ENCODE data around the gene SLC25A33.
A peak's percentile ranks its signal among the peaks of the same experiment; 100 is the strongest.

Gene SLC25A33

GRCh38 chr1:9494936-9495758 is 44.1 kb upstream of the SLC25A33 start:
- Histone ChIP-seq H3K4me3 (ENCODE audit: insufficient read depth, low read length, poor library complexity, severe bottlenecking) (peak overlapping the region; percentile 15), H3K9me2 (replicated peaks; ENCODE audit: insufficient read depth, low read length) (no peaks in the 10 kb centered on the region), H3K9ac (ENCODE audit: low read length) (peak overlapping the region; percentile 26; the same call in 1 of the 2 replicates), H3K27ac (ENCODE audit: low read depth, low read length) (no peak overlapping the region), H3K36me3 (ENCODE audit: low read length) (no peaks in the 10 kb centered on the region), H3F3A (ENCODE audit: insufficient read depth) (no peaks in the 10 kb centered on the region), H3K27me3 (ENCODE audit: low read length) (no peaks in the 10 kb centered on the region), H4K20me1 (ENCODE audit: low read depth, low read length) (no peaks in the 10 kb centered on the region), H3K9me3 (ENCODE audit: insufficient read depth, low read length) (no peaks in the 10 kb centered on the region), H3K79me2 (ENCODE audit: insufficient read depth, low read length) (no peaks in the 10 kb centered on the region), H3K4me2 (ENCODE audit: low read depth, low read length, poor library complexity, severe bottlenecking) (peak overlapping the region; percentile 45), H2AFZ (ENCODE audit: low read depth, low read length, severe bottlenecking) (peak overlapping the region; percentile 45)
- TF ChIP-seq EZH2phosphoT487 (conservative IDR thresholded peaks at IDR 0.05; ENCODE audit: low read length) = no peak
- peak; percentile 92 for TF ChIP-seq CTCF (IDR thresholded peaks at IDR 0.05; ENCODE audit: insufficient read depth, low read length, poor library complexity, severe bottlenecking)

GRCh38 chr1:9495854-9496374 is 43.4 kb upstream of the SLC25A33 start:
- H3K9me3 ChIP-seq (ENCODE audit: insufficient read depth, low read length) = no peaks in the 10 kb centered on the region
- H3K4me3 ChIP-seq (ENCODE audit: insufficient read depth, low read length, poor library complexity, severe bottlenecking) = no peak overlapping the region
- peak overlapping the region; percentile 45 for H3K4me2 ChIP-seq (ENCODE audit: low read depth, low read length, poor library complexity, severe bottlenecking)
- no peak overlapping the region for H3K27ac ChIP-seq (ENCODE audit: low read depth, low read length)
- peak overlapping the region; percentile 26; the same call in 1 of the 2 replicates for H3K9ac ChIP-seq (ENCODE audit: low read length)
- TF ChIP-seq EZH2phosphoT487 (conservative IDR thresholded peaks at IDR 0.05; ENCODE audit: low read length) (no peak), CTCF (IDR thresholded peaks at IDR 0.05; ENCODE audit: insufficient read depth, low read length, poor library complexity, severe bottlenecking) (no peak)
- H3F3A ChIP-seq (ENCODE audit: insufficient read depth) = no peaks in the 10 kb centered on the region
- H3K9me2 ChIP-seq (replicated peaks; ENCODE audit: insufficient read depth, low read length) = no peaks in the 10 kb centered on the region
- H2AFZ ChIP-seq (ENCODE audit: low read depth, low read length, severe bottlenecking) = peak overlapping the region; percentile 45
- H4K20me1 ChIP-seq (ENCODE audit: low read depth, low read length) = no peaks in the 10 kb centered on the region
- H3K27me3 ChIP-seq (ENCODE audit: low read length) = no peaks in the 10 kb centered on the region
- H3K36me3 ChIP-seq (ENCODE audit: low read length) = no peaks in the 10 kb centered on the region
- no peaks in the 10 kb centered on the region for H3K79me2 ChIP-seq (ENCODE audit: insufficient read depth, low read length)

GRCh38 chr1:9500756-9501754 is 38.2 kb upstream of the SLC25A33 start:
- Histone ChIP-seq H3K9ac (ENCODE audit: low read length) (no peak overlapping the region), H3K4me2 (ENCODE audit: low read depth, low read length, poor library complexity, severe bottlenecking) (no peak overlapping the region), H3K36me3 (ENCODE audit: low read length) (no peaks in the 10 kb centered on the region), H2AFZ (ENCODE audit: low read depth, low read length, severe bottlenecking) (no peak overlapping the region), H3K79me2 (ENCODE audit: insufficient read depth, low read length) (no peaks in the 10 kb centered on the region), H3K27me3 (ENCODE audit: low read length) (no peaks in the 10 kb centered on the region), H3K4me3 (ENCODE audit: insufficient read depth, low read length, poor library complexity, severe bottlenecking) (no peak overlapping the region), H3K27ac (ENCODE audit: low read depth, low read length) (no peak overlapping the region), H3K9me2 (replicated peaks; ENCODE audit: insufficient read depth, low read length) (no peaks in the 10 kb centered on the region), H4K20me1 (ENCODE audit: low read depth, low read length) (no peaks in the 10 kb centered on the region), H3K9me3 (ENCODE audit: insufficient read depth, low read length) (no peaks in the 10 kb centered on the region), H3F3A (ENCODE audit: insufficient read depth) (no peaks in the 10 kb centered on the region)
- TF ChIP-seq EZH2phosphoT487 (conservative IDR thresholded peaks at IDR 0.05; ENCODE audit: low read length) (no peak), CTCF (IDR thresholded peaks at IDR 0.05; ENCODE audit: insufficient read depth, low read length, poor library complexity, severe bottlenecking) (no peak)

All from SU-DHL-6 (cell line).